MCF 10A (cell line): ENCODE results near the gene ARFGEF3. TPM values are rescaled to one million over a fixed set of nuclear protein-coding genes. Genes with fewer than 3 reads are reported as not detected.

Experiments used
- BruUV-seq: library from RNA; stranded (reverse); fragments of 400-500 nt; replicated peaks from 2 replicates; lab custom pipeline; 2021; lab: Mats Ljungman, UMichigan
- CTCF ChIA-PET: fragments of 300-600 bp; sonication (Branson Sonifier 250); formaldehyde crosslinking; extraction: SDS; loops from one replicate; lab custom pipeline; 2021; ENCODE audit warnings: antibody characterized with exemption, inconsistent platforms; lab: Yijun Ruan, JAX
- POLR2A ChIA-PET: fragments of 300-600, 350-650 bp; sonication (Branson Sonifier 250); formaldehyde crosslinking; extraction: SDS; loops from one replicate; lab custom pipeline; 2020; ENCODE audit warnings: antibody characterized with exemption, inconsistent platforms; lab: Yijun Ruan, JAX
- DNase-seq: peaks from one replicate; pipeline ENCODE4 v3.0.0-alpha.2; 2018; ENCODE audit not compliant: unreplicated experiment
- H3K27ac Mint-ChIP-seq: one replicate; pipeline ENCODE4 v1.8.0; 2022; ENCODE audit warnings: mild to moderate bottlenecking, low read depth, mixed read lengths; ENCODE audit not compliant: unreplicated experiment
- H3K27me3 Mint-ChIP-seq: one replicate; pipeline ENCODE4 v1.8.0; 2022; ENCODE audit warnings: mixed read lengths; ENCODE audit not compliant: insufficient read depth, unreplicated experiment
- H3K36me3 Mint-ChIP-seq: one replicate; pipeline ENCODE4 v1.8.0; 2022; ENCODE audit warnings: mild to moderate bottlenecking, moderate library complexity, mixed read lengths; ENCODE audit not compliant: insufficient read depth, unreplicated experiment
- H3K4me1 Mint-ChIP-seq: one replicate; pipeline ENCODE4 v1.8.0; 2022; ENCODE audit warnings: mixed read lengths; ENCODE audit not compliant: insufficient read depth, unreplicated experiment
- H3K4me3 Mint-ChIP-seq: one replicate; pipeline ENCODE4 v1.8.0; 2022; ENCODE audit warnings: mild to moderate bottlenecking, moderate library complexity, mixed read lengths; ENCODE audit not compliant: unreplicated experiment
- H3K9me3 Mint-ChIP-seq: one replicate; pipeline ENCODE4 v1.8.0; 2022; ENCODE audit warnings: mixed read lengths; ENCODE audit not compliant: unreplicated experiment
- intact Hi-C: fragments of 100-400 bp; cut with micrococcal nuclease; formaldehyde crosslinking; loops from 2 replicates; pipeline ENCODE4 v1.14.1; 2022
- total RNA-seq: library from RNA; stranded (reverse); gene quantifications from 2 replicates; pipeline ENCODE4 v1.2.3, GENCODE V29; 2022
- TF ChIP-seq, protein P1 (sequence below): fragments of 200-600 bp; IDR thresholded peaks from one replicate; pipeline ENCODE4 v1.8.0; 2022; ENCODE audit warnings: antibody characterized with exemption, mild to moderate bottlenecking; ENCODE audit not compliant: unreplicated experiment

ARFGEF3 gene
- total RNA-seq, 1 experiment from 2014 or later, result 3.4 TPM

GRCh38 chr6:138238368-138238767, 76.6 kb downstream of the ARFGEF3 start:
- Mint-ChIP-seq H3K27me3 (no peaks in the 10 kb centered on the region), H3K4me1 (peaks cover 4% of the 10 kb centered on the region), H3K4me3 (no peak overlapping the region), H3K36me3 (no peaks in the 10 kb centered on the region), H3K9me3 (no peaks in the 10 kb centered on the region), H3K27ac (no peak overlapping the region)
- CTCF ChIA-PET, result no interaction called here
- TF ChIP-seq, protein P1, sequence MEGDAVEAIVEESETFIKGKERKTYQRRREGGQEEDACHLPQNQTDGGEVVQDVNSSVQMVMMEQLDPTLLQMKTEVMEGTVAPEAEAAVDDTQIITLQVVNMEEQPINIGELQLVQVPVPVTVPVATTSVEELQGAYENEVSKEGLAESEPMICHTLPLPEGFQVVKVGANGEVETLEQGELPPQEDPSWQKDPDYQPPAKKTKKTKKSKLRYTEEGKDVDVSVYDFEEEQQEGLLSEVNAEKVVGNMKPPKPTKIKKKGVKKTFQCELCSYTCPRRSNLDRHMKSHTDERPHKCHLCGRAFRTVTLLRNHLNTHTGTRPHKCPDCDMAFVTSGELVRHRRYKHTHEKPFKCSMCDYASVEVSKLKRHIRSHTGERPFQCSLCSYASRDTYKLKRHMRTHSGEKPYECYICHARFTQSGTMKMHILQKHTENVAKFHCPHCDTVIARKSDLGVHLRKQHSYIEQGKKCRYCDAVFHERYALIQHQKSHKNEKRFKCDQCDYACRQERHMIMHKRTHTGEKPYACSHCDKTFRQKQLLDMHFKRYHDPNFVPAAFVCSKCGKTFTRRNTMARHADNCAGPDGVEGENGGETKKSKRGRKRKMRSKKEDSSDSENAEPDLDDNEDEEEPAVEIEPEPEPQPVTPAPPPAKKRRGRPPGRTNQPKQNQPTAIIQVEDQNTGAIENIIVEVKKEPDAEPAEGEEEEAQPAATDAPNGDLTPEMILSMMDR, result no peak
- no TSS peak for BruUV-seq
- DNase-seq, result no peak
- intact Hi-C loops, result no loop called here
- POLR2A ChIA-PET, result no interaction called here

DNA sequence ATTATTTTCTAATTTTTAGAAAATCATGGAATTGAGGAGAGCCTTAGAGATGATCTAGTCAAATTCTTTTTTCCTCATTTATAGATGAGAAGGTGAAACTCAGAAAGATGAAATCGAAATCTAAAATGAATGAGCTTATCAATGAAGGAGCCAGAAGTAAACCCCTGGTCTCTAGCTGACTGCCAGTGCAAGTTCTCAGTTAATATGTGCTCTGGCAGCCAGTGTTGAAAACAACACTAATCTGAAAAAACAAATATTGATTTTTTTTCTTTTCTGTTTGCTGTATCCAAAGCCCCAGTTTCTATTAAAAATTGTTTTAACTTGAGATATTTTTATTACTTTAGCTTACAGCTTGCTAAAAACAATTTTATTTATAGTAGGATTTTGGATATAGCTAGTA, 78.0 kb downstream of the ARFGEF3 start:
- H3K9me3 Mint-ChIP-seq, result no peaks in the 10 kb centered on the region
- TF ChIP-seq, protein P1, result no peak
- intact Hi-C loops, result no loop called here
- no peaks in the 10 kb centered on the region for H3K27me3 Mint-ChIP-seq
- no peak overlapping the region for H3K4me3 Mint-ChIP-seq
- DNase-seq, result no peak
- H3K4me1 Mint-ChIP-seq, result peaks cover 6% of the 10 kb centered on the region
- CTCF ChIA-PET, result interaction anchor here (0.6 kb wide), 1 partner anchor 475 kb away, joined by 5 read pairs; no protein-coding TSS in a partner anchor
- H3K36me3 Mint-ChIP-seq, result no peaks in the 10 kb centered on the region
- POLR2A ChIA-PET, result no interaction called here
- BruUV-seq, result no TSS peak
- H3K27ac Mint-ChIP-seq, result no peak overlapping the region

DNA sequence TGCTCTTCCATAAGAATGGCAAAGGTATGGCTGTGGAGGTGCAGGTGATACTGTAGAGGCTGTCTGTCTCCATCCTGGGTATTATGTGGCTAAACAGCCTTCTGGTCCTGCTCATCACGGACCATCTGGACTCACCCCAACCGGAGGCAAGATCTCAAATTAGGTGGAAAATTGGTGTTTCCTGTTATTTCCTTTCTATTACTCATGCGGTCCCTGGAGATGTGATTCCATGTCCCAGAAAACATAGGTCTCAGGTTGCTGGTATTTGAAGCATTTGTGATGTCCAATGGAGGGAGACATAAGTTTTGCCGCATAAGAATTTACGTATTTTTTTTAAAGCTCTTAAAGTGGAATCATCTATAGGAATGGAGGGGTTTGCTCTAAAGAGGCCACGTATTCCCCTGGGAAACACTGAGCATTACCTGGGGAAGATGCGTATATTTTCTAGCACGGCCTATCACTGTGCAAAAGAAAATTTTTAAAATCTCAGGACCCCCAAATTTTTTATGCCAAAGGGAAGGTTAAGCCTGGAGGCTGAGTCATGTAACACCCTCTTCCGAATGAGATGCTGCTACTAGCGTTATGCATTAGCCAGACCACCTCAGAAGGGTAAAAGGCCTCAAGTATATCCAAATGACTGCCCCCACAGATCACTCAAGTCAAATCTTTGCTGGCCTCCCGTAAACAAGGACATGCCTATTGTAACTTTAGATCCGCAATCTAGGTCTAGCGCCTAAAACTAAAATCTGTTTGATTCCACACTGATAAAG, 78.9 kb downstream of the ARFGEF3 start:
- intact Hi-C loops, result no loop called here
- no peaks in the 10 kb centered on the region for H3K9me3 Mint-ChIP-seq
- POLR2A ChIA-PET, result no interaction called here
- DNase-seq, result no peak
- TF ChIP-seq, protein P1, result no peak
- no peak overlapping the region for H3K4me3 Mint-ChIP-seq
- no TSS peak for BruUV-seq
- no peak overlapping the region for H3K27ac Mint-ChIP-seq
- H3K36me3 Mint-ChIP-seq, result no peaks in the 10 kb centered on the region
- no peaks in the 10 kb centered on the region for H3K27me3 Mint-ChIP-seq
- peaks cover 6% of the 10 kb centered on the region for H3K4me1 Mint-ChIP-seq
- CTCF ChIA-PET, result no interaction called here

- intact Hi-C loops, result no loop called here
- H3K9me3 Mint-ChIP-seq, result no peaks in the 10 kb centered on the region
- H3K27me3 Mint-ChIP-seq, result no peaks in the 10 kb centered on the region
- no peak overlapping the region for H3K27ac Mint-ChIP-seq
- peaks cover 6% of the 10 kb centered on the region for H3K4me1 Mint-ChIP-seq
- TF ChIP-seq, protein P1, result no peak
- no peaks in the 10 kb centered on the region for H3K36me3 Mint-ChIP-seq
- no peak for DNase-seq
- CTCF ChIA-PET, result interaction anchor here (1.2 kb wide), 1 partner anchor 268 kb away, joined by 3 read pairs; no protein-coding TSS in a partner anchor
- BruUV-seq, result no TSS peak
- H3K4me3 Mint-ChIP-seq, result no peak overlapping the region
- POLR2A ChIA-PET, result no interaction called here
Measured at GRCh38 chr6:138241381-138241780, 79.6 kb downstream of the ARFGEF3 start.
